ENCODE measurements around the gene GJC2.

GRCh38 chr1:228194921-228195812 is 45.4 kb downstream of the GJC2 start:
- TF ChIP-seq, protein P1, sequence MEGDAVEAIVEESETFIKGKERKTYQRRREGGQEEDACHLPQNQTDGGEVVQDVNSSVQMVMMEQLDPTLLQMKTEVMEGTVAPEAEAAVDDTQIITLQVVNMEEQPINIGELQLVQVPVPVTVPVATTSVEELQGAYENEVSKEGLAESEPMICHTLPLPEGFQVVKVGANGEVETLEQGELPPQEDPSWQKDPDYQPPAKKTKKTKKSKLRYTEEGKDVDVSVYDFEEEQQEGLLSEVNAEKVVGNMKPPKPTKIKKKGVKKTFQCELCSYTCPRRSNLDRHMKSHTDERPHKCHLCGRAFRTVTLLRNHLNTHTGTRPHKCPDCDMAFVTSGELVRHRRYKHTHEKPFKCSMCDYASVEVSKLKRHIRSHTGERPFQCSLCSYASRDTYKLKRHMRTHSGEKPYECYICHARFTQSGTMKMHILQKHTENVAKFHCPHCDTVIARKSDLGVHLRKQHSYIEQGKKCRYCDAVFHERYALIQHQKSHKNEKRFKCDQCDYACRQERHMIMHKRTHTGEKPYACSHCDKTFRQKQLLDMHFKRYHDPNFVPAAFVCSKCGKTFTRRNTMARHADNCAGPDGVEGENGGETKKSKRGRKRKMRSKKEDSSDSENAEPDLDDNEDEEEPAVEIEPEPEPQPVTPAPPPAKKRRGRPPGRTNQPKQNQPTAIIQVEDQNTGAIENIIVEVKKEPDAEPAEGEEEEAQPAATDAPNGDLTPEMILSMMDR (conservative IDR thresholded peaks at IDR 0.05; ENCODE audit: low read depth, low read length): no peak
- no peak for TF ChIP-seq EZH2 (IDR thresholded peaks at IDR 0.05; ENCODE audit: low read length, unreplicated experiment)
- no peak for TF ChIP-seq EZH2phosphoT487 (IDR thresholded peaks at IDR 0.05; ENCODE audit: borderline replicate concordance, low read length)
